HG02840 (cell line): ENCODE data around the gene KIF18A.

ENCODE experiments used
- ATAC-seq: cut with Tn5 transposase; IDR thresholded peaks from one replicate; pipeline ENCODE4 v1.9.1; 2021; ENCODE audit warnings: mild to moderate bottlenecking, moderate library complexity, moderate number of reproducible peaks; ENCODE audit not compliant: unreplicated experiment, low FRiP score

Gene KIF18A

GRCh38 chr11:27972522-27973170 lies 135.3 kb downstream of the KIF18A start:
- ATAC-seq, result no peak

- ATAC-seq, result no peak
These were observed 136.8 kb downstream of the KIF18A start for GRCh38 chr11:27971171-27971570.
